Mucosa of stomach (tissue), 1 donor: ENCODE data around the gene PHF19.
A peak's percentile ranks its signal among the peaks of the same experiment; 100 is the strongest.

Experiments
- H3K27me3 ChIP-seq: one replicate; pipeline ENCODE4 v1.7.0; 2013; ENCODE audit warnings: mild to moderate bottlenecking, low read length; ENCODE audit not compliant: control insufficient read depth, insufficient read depth
- H3K36me3 ChIP-seq: one replicate; pipeline ENCODE4 v1.7.0; 2013; ENCODE audit warnings: low read length; ENCODE audit not compliant: control insufficient read depth, insufficient read depth
- H3K4me1 ChIP-seq: one replicate; pipeline ENCODE4 v1.7.0; 2013; ENCODE audit warnings: mild to moderate bottlenecking, low read length; ENCODE audit not compliant: control insufficient read depth, insufficient read depth
- H3K4me3 ChIP-seq: one replicate; pipeline ENCODE4 v1.7.0; 2013; ENCODE audit warnings: low read length
- H3K9ac ChIP-seq: one replicate; pipeline ENCODE4 v1.7.0; 2013; ENCODE audit warnings: mild to moderate bottlenecking, low read length, moderate library complexity
- H3K9me3 ChIP-seq: one replicate; pipeline ENCODE4 v1.7.0; 2013; ENCODE audit warnings: mild to moderate bottlenecking, low read length, moderate library complexity; ENCODE audit not compliant: control insufficient read depth
- donor health status: Pancreatic carcinoma.

Gene PHF19

DNA sequence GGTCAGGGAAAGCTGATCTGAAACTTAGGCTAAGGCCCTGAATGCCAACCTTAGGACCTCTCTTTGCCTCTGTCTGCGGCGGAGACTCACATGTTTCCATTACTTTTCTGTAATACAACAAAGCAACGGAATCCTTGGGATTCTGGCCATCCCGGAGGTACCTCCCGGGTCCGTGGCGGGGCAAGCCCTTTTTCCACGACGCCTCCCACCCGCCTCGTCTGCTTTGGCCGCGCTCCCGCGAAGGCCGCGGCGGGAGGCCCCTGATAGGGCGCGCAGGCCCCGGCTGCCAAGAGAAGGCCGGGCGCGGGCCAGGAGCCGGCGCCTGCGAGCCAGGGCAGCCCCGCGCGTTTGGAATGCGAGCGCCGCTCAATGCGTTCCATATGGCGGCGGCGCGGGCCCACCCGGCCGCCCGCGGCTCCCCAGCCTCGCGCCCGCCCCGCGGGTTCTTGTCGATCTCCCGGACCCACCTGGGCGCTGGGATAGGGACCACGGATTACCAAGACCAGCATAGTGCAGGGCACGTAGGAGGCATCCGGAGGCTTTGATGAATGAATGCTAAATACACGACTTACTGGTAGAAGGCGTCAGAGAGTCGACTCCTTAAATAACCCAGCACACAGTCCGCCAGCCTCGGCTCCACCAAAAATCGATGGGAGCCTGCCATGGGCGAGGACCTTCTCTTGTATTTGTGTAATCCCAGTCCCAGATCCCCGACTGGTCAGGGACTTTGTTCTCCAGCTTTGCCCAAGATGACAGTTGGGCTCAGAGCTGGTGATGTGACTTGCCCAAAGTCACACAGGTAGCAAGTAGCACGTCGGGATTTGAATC lies 17.5 kb upstream of the PHF19 start:
- H3K9ac ChIP-seq: peak overlapping the region; percentile 25

DNA sequence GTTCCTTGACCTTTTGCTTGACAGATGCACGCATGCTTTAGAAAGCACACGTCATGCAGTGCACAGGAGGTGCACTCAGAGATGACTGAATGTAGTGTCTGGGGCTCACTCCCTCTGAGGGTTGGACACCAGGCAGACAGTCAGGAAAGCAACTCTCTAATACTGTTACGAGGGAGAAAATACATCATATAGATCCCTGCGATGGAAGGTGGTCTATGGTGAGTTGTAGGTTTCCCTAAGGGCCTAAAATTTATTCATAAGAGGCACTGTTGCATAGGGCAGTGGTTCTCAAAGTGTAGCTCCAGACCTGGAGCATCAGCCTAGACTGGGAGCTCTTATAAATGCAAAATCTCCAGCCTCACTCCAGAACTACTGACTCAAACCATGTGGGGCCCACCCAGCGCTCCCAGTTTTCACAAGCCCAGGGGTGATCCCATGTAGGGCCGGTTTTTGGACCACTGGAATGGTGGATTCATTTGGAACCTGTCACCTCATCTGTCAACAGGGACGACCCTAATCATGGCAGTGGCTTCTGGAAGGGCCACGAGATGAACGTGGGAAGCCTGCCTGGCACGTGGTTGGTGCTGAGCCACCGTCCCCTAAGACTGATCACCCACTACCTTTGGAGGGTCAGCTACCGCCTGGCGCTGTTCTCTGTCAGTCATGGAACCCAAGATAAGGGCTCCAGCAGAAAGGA lies 16.8 kb upstream of the PHF19 start:
- H3K27me3 ChIP-seq: peaks cover 7% of the 10 kb centered on the region
- H3K9ac ChIP-seq: no peak overlapping the region
- no peaks in the 10 kb centered on the region for H3K36me3 ChIP-seq
- H3K4me1 ChIP-seq: peaks cover 7% of the 10 kb centered on the region
- no peak overlapping the region for H3K4me3 ChIP-seq
- no peaks in the 10 kb centered on the region for H3K9me3 ChIP-seq

More for the DNA sequence above, 17.5 kb upstream of the PHF19 start:
- H3K4me3 ChIP-seq: peak overlapping the region; percentile 19
- peaks cover 7% of the 10 kb centered on the region for H3K4me1 ChIP-seq
- no peaks in the 10 kb centered on the region for H3K9me3 ChIP-seq
- H3K27me3 ChIP-seq: peaks cover 6% of the 10 kb centered on the region
- H3K36me3 ChIP-seq: no peaks in the 10 kb centered on the region

DNA sequence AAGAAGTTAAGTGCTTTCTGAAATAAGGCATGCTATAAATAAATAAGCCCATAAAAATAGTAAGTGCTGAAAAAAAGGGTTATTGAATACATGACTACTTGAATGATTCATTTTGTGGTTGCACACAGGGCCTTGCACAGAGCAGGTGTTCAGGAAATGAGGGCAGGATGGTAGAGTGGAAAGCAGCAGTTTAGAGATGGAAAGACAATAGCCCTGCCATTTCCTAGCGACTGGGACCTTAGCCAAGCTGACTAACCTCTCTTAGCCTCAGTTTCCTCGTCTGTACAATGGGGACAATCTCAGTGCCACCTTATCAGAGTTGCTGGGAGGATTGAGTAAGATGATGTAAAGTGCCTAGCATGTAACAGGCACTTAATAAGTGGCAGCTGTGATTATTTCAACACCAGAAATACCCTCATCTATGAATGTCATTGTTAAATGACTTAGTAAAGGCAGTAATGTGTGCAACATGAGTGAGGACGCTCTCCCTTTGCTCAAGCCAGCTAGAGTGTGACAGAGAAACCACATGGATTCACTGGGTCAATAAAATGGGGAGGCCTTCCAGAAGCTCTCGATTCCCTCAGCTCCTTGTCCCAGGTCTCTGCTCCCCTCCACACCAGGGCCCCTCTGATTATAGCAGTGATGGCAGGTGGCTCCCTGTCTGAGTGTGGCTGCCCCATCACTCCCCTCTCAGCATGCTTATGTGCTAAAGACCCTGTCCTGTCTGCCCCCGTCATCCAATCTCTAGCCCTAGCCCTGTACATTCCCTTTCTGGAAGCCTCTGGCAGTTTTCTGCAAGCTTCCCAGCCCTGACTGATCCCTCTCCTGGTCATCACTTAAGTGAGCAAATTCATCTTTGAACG lies 16.0 kb upstream of the PHF19 start:
- Histone ChIP-seq H3K36me3 (no peaks in the 10 kb centered on the region), H3K4me3 (no peak overlapping the region), H3K9me3 (no peaks in the 10 kb centered on the region), H3K27me3 (peaks cover 10% of the 10 kb centered on the region), H3K9ac (no peak overlapping the region), H3K4me1 (peaks cover 7% of the 10 kb centered on the region)

DNA sequence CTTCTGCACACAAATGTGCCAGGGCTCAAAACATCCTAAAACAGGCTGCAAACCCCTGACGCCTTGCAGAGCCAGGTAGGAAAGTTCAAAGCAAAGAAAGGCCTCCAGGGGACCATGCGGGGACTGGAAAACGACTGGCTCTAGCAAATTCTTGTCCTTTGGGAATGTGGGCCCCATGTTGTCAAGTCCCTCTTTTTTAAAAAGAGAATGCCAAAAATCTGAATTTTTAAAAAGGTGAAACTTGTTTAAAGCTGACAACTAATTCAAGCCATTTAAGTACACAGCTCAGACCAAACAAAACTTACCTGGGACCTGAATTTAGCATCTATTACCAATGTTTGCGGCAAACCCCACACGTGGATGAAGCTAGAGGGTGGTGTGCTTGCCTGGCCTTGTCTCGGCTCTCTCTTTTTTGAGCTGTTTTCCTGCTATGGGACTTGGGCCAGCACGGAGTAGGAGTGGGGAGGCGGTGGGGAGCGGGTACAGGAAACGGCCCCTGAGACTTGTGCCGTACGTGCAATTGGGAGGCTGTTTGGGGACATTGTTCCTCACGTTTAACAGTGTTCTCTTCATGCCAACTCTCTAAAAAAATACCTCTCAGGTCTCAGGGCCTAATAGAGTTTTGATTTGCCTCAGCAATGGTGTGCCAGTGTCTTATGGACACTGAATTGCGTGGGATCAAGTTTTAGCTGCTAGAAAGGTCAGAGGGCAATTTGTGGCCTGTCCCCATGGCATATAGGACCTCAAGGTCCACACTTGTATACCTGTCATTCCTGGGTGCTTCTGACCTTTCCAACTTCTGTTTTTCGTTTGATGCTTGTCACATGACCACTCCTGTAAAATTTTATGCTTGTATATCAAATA lies 15.1 kb upstream of the PHF19 start:
- peaks cover 7% of the 10 kb centered on the region for H3K4me1 ChIP-seq
- no peaks in the 10 kb centered on the region for H3K9me3 ChIP-seq
- H3K4me3 ChIP-seq: no peak overlapping the region
- H3K9ac ChIP-seq: no peak overlapping the region
- H3K27me3 ChIP-seq: peaks cover 10% of the 10 kb centered on the region
- no peaks in the 10 kb centered on the region for H3K36me3 ChIP-seq

DNA sequence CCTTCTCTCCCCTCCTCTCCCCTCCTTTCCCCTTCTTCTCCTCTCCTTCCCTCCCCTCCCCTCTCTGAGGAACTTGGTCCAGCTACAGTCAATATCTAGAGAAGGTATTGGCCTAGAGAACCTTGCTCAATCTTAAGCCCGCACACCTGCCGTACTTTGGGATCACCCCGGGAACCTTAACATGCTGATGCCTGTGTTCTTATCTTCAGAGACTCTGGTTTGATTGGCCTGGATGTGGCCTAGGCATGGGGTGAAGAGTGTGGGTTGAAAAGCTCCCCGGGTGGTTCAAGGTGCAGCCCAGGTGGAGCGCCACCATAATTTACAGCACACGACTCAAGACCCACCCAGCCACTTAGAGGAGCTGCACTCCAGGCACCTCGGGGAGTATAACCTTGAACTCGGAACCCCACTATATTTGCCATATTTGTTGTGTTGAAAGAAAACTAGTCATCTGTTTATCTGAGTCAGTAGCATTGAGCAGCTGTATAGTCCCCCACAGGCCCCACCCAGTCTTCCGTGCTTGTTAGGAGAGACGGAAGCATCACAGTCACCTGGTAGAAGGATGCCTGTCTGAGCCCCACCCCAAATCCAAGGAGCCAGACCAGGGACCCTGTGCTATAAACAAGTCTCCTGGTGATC lies 14.4 kb upstream of the PHF19 start:
- Histone ChIP-seq H3K27me3 (peaks cover 10% of the 10 kb centered on the region), H3K9ac (no peak overlapping the region), H3K4me3 (no peak overlapping the region), H3K36me3 (no peaks in the 10 kb centered on the region), H3K4me1 (peaks cover 7% of the 10 kb centered on the region), H3K9me3 (no peaks in the 10 kb centered on the region)

DNA sequence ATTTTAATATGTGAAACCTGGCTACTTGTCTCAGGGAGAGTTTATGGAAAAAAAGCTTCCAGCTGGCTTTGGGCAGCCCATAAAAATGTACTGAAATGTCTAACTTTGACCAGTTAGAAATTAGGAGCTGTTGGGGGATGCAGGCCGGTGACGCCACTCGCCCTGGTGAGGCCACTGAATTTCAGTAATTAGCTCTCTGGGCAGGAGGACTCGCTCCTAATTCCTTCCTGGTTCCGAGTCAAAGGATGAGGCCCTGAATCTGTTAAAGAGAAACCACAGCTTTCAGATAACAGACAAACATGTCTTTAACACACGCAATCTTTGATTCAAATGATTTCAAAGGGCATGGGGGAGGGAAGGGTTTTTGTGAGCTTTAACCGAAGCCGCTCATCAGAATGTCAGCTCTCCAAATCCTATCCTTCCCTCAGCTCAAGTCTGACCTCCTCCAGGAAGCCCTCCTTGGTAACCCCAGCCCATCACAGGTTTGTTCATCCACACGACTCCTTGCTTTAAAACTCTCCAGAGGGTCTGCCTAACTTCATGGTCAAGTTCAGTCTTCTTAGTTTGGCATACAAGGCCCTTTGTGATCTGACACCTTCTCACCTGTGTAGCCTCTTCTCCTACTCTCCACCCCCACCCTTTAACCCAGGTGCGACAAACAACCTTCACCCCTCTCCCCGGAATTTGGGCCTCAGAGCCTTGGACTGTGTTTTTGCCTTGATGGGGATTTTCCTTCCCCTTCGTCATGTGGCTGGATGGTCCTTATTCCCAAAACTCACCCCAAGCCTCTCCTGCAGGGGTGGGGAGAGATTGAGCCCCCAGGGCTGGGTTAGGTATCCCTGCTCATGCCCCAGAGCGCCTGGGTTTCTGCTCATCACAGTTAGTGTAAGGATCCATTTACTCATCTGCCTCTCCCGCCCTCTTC lies 13.6 kb upstream of the PHF19 start:
- Histone ChIP-seq H3K9ac (no peak overlapping the region), H3K27me3 (peaks cover 10% of the 10 kb centered on the region), H3K4me1 (peaks cover 7% of the 10 kb centered on the region), H3K36me3 (no peaks in the 10 kb centered on the region), H3K4me3 (no peak overlapping the region), H3K9me3 (no peaks in the 10 kb centered on the region)

DNA sequence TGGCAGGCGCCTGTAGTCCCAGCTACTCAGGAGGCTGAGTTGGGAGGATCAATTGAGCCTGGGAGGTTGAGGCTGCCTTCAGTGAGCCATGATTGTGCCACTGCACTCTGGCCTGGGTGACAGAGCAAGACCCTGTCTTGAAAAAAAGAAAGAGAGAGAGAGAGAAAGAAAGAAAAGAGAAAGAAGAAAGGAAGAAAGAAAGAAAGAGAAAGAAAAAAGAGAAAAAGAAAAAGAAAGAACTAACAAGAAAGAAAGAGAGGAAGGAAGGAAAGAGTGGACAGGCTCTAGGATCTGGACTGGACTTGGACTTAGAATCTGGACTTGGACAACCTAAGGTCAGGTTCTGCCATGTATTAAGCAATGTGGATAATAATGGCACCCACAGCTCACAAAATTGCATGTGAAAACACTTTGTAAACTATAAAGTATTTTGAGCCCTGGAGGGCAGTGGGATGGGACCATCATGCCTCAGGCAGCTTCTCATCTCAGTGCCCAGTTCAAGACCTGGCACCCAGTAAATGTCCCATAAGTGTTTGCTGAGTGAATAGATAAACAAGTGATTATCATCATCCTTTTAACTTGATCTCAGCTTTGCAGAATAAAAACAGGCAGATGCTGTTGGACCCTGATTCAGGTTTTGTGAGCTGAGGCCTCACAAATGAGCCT lies 12.8 kb upstream of the PHF19 start:
- Histone ChIP-seq H3K36me3 (no peaks in the 10 kb centered on the region), H3K4me1 (peaks cover 3% of the 10 kb centered on the region), H3K4me3 (no peak overlapping the region), H3K27me3 (peaks cover 6% of the 10 kb centered on the region), H3K9ac (no peak overlapping the region), H3K9me3 (no peaks in the 10 kb centered on the region)

DNA sequence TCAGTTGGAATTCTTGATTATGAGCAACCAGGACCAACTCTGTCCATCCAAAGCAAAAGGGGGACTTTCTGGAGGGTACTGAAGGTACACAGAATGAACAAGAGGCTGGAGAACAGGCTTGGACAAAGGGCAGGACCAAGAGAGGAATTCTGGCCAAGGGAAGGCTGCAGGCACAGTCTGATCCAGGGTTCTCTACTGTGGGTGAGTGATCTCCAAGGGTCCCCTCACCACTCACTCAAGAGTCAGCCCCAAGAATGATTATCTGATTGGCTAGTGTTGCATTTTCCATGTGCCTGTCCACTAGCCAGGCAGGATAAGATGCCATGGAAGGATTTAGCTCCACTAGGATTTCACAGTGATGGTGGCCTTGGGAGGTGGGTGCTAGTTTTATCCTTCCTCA lies 11.6 kb upstream of the PHF19 start:
- Histone ChIP-seq H3K36me3 (no peaks in the 10 kb centered on the region), H3K9me3 (no peaks in the 10 kb centered on the region), H3K27me3 (peaks cover 4% of the 10 kb centered on the region), H3K9ac (no peak overlapping the region), H3K4me1 (no peaks in the 10 kb centered on the region), H3K4me3 (no peak overlapping the region)

DNA sequence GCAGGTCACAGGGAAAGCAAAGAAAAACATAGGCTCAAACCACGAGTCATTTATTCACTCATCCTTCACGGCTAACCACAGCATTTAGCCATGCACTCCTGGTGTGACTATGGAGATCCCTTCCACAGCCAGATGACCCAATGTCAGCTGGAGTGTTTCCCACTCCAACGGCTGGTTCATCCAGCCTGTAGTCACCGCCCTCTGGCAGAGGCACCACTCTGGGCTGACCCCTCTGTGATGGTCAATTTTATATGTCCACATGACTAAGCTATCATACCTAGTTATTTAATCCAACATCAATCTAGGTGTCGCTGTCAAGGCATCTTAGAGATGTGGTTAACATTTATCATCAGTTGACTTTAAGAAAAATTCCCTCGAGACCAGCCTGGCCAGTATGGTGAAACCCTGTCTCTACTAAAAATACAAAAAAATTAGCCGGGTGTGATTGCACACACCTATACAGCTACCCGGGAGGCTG lies 9.5 kb upstream of the PHF19 start:
- Histone ChIP-seq H3K27me3 (peaks cover 4% of the 10 kb centered on the region), H3K9me3 (no peaks in the 10 kb centered on the region), H3K4me3 (no peak overlapping the region), H3K4me1 (no peaks in the 10 kb centered on the region), H3K36me3 (no peaks in the 10 kb centered on the region), H3K9ac (no peak overlapping the region)

DNA sequence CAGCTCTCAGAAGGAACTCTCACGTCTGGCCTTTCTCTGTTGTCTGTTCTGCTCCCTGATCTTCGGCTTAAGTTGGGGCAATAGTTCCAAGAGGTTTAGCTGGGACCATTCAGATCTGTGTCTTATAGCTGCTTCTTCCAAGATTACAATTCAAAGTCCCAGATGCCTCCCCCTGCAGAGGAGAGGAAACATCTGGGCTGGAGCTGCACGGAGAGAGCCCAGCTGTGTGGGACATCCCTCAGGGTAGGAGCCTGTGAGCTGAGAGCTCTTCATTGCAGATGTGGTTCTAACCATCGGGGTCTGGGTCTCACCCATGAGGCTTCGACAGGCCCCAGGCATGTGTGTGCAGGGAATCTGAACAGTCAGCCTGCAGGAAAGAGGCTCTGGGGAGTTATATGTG lies 9.0 kb upstream of the PHF19 start:
- Histone ChIP-seq H3K4me3 (no peak overlapping the region), H3K4me1 (no peaks in the 10 kb centered on the region), H3K27me3 (peaks cover 4% of the 10 kb centered on the region), H3K9ac (no peak overlapping the region), H3K36me3 (no peaks in the 10 kb centered on the region), H3K9me3 (no peaks in the 10 kb centered on the region)
